Lower leg skin (tissue), 4 donors: ENCODE data around the gene ISX. TPM values are rescaled to one million over a fixed set of nuclear protein-coding genes. Genes with fewer than 3 reads are reported as not detected.

Experiments
- DNase-seq, 2 donors: peaks; one replicate each; pipeline ENCODE4 v3.0.0-alpha.2; 2019; ENCODE audit warnings: low spot score in 2 of 2
- H3K4me3 ChIP-seq: fragments of 200-600 bp; sonication (generic); 2 replicates; pipeline ENCODE4 v1.5.1; 2017; ENCODE audit warnings: mild to moderate bottlenecking, low read depth; ENCODE audit not compliant: poor library complexity, severe bottlenecking
- CTCF ChIP-seq, 3 donors: fragments of 450-650 bp; IDR thresholded peaks; one replicate each; pipeline ENCODE4 v1.5.1; 2016; ENCODE audit warnings: antibody characterized with exemption in 3 of 3, mild to moderate bottlenecking in 3 of 3, moderate library complexity in 2 of 3
- POLR2A ChIP-seq, 2 donors: fragments of 450-650 bp; IDR thresholded peaks; one replicate each; pipeline ENCODE4 v1.6.1; 2016 to 2017; ENCODE audit warnings: antibody characterized with exemption in 2 of 2, mild to moderate bottlenecking in 1 of 2, moderate library complexity in 1 of 2
- whole genome bisulfite sequencing, 2 donors: methylation state at CpG; one replicate each; pipeline ENCODE4 v1.1.5; 2018; 5-methylcytosine and 5-hydroxymethylcytosine counted together
- intact Hi-C: fragments of 100-400 bp; cut with DNase I; formaldehyde crosslinking; loops from one replicate; pipeline ENCODE4 v1.15.0; 2023; ENCODE audit warnings: low total_unique reads
- total RNA-seq, 4 donors: library from RNA; depleted of rRNA; stranded (reverse); fragments of >200 nt; gene quantifications; one replicate each; pipeline ENCODE4 v1.1.0, GENCODE V29; 2016

ISX gene
- total RNA-seq, 4 donors from 2014 or later = 0.13 to 0.15 TPM; not detected in 2

GRCh38 chr22:35066768-35067167 lies 810 bp downstream of the ISX start:
- H3K4me3 ChIP-seq = no peak overlapping the region
- DNase-seq = peak in 1 of 2 donors; percentile 60
- intact Hi-C loops = no loop called here
- 72 to 75% methylated on average over 7 of the region's 7 CpGs for WGBS, 2 donors
- no peak for TF ChIP-seq CTCF (IDR thresholded peaks at IDR 0.05)
- no peak for TF ChIP-seq POLR2A (IDR thresholded peaks at IDR 0.05)

GRCh38 chr22:35069541-35069940 lies 3.6 kb downstream of the ISX start:
- H3K4me3 ChIP-seq = no peak overlapping the region
- TF ChIP-seq POLR2A (IDR thresholded peaks at IDR 0.05) = no peak
- no peak for TF ChIP-seq CTCF (IDR thresholded peaks at IDR 0.05)
- peak in 1 of 2 donors; percentile 23 for DNase-seq
- intact Hi-C loops = no loop called here
- 37 to 44% methylated on average over 1 of the region's 1 CpG for WGBS, 2 donors

GRCh38 chr22:35070451-35071093 lies 4.6 kb downstream of the ISX start:
- H3K4me3 ChIP-seq = no peak overlapping the region
- DNase-seq = peak in 1 of 2 donors; percentile 29
- intact Hi-C loops = no loop called here
- 39 to 54% methylated on average over 2 of the region's 2 CpGs for WGBS, 2 donors
- TF ChIP-seq CTCF (IDR thresholded peaks at IDR 0.05) = no peak
- no peak for TF ChIP-seq POLR2A (IDR thresholded peaks at IDR 0.05)

- intact Hi-C loops = no loop called here
- H3K4me3 ChIP-seq = no peak overlapping the region
Observed at GRCh38 chr22:35071784-35072183, 5.8 kb downstream of the ISX start.

GRCh38 chr22:35072925-35073324 lies 7.0 kb downstream of the ISX start:
- no peak for TF ChIP-seq CTCF (IDR thresholded peaks at IDR 0.05)
- TF ChIP-seq POLR2A (IDR thresholded peaks at IDR 0.05) = no peak
- WGBS, 2 donors = 74 to 87% methylated on average over 4 of the region's 4 CpGs
- intact Hi-C loops = no loop called here

More at GRCh38 chr22:35071784-35072183, 5.8 kb downstream of the ISX start:
- TF ChIP-seq POLR2A (IDR thresholded peaks at IDR 0.05) = no peak
- no peak for TF ChIP-seq CTCF (IDR thresholded peaks at IDR 0.05)
- 41 to 52% methylated on average over 3 of the region's 3 CpGs for WGBS, 2 donors
- DNase-seq = peak in 1 of 2 donors; percentile 32

GRCh38 chr22:35074583-35074982 lies 8.6 kb downstream of the ISX start:
- DNase-seq = no peak
- WGBS, 2 donors = 85 to 91% methylated on average over 4 of the region's 4 CpGs
- H3K4me3 ChIP-seq = no peak overlapping the region
- TF ChIP-seq POLR2A (IDR thresholded peaks at IDR 0.05) = no peak
- no peak for TF ChIP-seq CTCF (IDR thresholded peaks at IDR 0.05)
- intact Hi-C loops = no loop called here

More at GRCh38 chr22:35072925-35073324, 7.0 kb downstream of the ISX start:
- peak in 1 of 2 donors; percentile 9 for DNase-seq
- no peak overlapping the region for H3K4me3 ChIP-seq
